Renal cortex interstitium (tissue), 11 donors: ENCODE results near the gene MRPL49. TPM values are rescaled to one million over a fixed set of nuclear protein-coding genes. Genes with fewer than 3 reads are reported as not detected.
"Not testable (repeated sequence)": the region's sequence is repeated elsewhere in the genome, so short reads cannot be mapped to it uniquely, and the experiment has no call there.

Source experiments
- DNase-seq, 11 donors: peaks; one replicate each; pipeline ENCODE4 v3.0.0-alpha.2; 2013; ENCODE audit warnings: low read depth in 9 of 11, low spot score in 4 of 11; ENCODE audit errors: extremely low read depth in 1 of 11
- polyA plus RNA-seq, 3 donors: library from polyadenylated mRNA; unstranded; fragments of 120-200 nt; gene quantifications; one replicate each; pipeline ENCODE4 v1.2.1, GENCODE V29; 2013; ENCODE audit not compliant: insufficient read length in 3 of 3

Gene MRPL49
- polyA plus RNA-seq, 3 donors, result 55.7 to 59.3 (median 57.2) TPM

- DNase-seq, result no peak
Observed at GRCh38 chr11:65113361-65113756, 8.8 kb upstream of the MRPL49 start.

GRCh38 chr11:65113839-65114238, 8.3 kb upstream of the MRPL49 start:
- DNase-seq, result no peak

GRCh38 chr11:65114538-65115171, 7.5 kb upstream of the MRPL49 start:
- DNase-seq, result no peak

- no peak for DNase-seq
Observed at GRCh38 chr11:65115361-65116082, 6.6 kb upstream of the MRPL49 start.

GRCh38 chr11:65116370-65117205, 5.5 kb upstream of the MRPL49 start:
- DNase-seq, result no peak

- DNase-seq, result peak; percentile 96 to 99 (median 98)
Observed at GRCh38 chr11:65117206-65118096, 4.7 kb upstream of the MRPL49 start, which contains the start of gene ZNHIT2. ZNHIT2 (minus strand) TSS chr11:65117701; CDS start chr11:65117653, 48 bp downstream.

GRCh38 chr11:65118097-65118837, 3.9 kb upstream of the MRPL49 start:
- no peak for DNase-seq

- DNase-seq, result not testable (repeated sequence)
Observed at GRCh38 chr11:65118891-65119669, 3.0 kb upstream of the MRPL49 start.

- no peak for DNase-seq
Observed at GRCh38 chr11:65119670-65119995, 2.5 kb upstream of the MRPL49 start.

- DNase-seq, result no peak
Observed at GRCh38 chr11:65120831-65121230, 1.3 kb upstream of the MRPL49 start.

- no peak for DNase-seq
Observed at GRCh38 chr11:65121447-65121864, 665 bp upstream of the MRPL49 start.

- no peak for DNase-seq
Observed at GRCh38 chr11:65124480-65125196, 2.5 kb downstream of the MRPL49 start.

- DNase-seq, result no peak
Observed at GRCh38 chr11:65125197-65126056, 3.3 kb downstream of the MRPL49 start.

- no peak for DNase-seq
Observed at GRCh38 chr11:65126624-65127274, 4.6 kb downstream of the MRPL49 start.

GRCh38 chr11:65127473-65128181, 5.5 kb downstream of the MRPL49 start:
- no peak for DNase-seq
